OCI-LY7 (cell line): ENCODE results near the gene RSAD2.

Experiments
- CTCF ChIP-seq: fragments of 200-600 bp; sonication (generic); conservative IDR thresholded peaks from 2 replicates; pipeline ENCODE4 v1.5.1; 2014; ENCODE audit warnings: mild to moderate bottlenecking, antibody characterized with exemption, low read length, moderate library complexity, mixed read lengths
- EZH2phosphoT487 ChIP-seq: fragments of 200-600 bp; sonication (generic); IDR thresholded peaks from 2 replicates; pipeline ENCODE4 v1.6.1; 2018; ENCODE audit warnings: low read depth, borderline replicate concordance, mild to moderate bottlenecking, mixed run types, antibody characterized with exemption, low read length, moderate library complexity, mixed read lengths

- TF ChIP-seq CTCF (no peak), EZH2phosphoT487 (no peak)
Measured at GRCh38 chr2:6931753-6932152, 54.2 kb downstream of the RSAD2 start.
